Measurements from ENCODE around the gene PELI1. TPM values are rescaled to one million over a fixed set of nuclear protein-coding genes. Genes with fewer than 3 reads are reported as not detected.

The PELI1 gene
- total and polyA plus RNA-seq, 8 donors: 5.5 to 15.9 (median 9.2) TPM

DNA sequence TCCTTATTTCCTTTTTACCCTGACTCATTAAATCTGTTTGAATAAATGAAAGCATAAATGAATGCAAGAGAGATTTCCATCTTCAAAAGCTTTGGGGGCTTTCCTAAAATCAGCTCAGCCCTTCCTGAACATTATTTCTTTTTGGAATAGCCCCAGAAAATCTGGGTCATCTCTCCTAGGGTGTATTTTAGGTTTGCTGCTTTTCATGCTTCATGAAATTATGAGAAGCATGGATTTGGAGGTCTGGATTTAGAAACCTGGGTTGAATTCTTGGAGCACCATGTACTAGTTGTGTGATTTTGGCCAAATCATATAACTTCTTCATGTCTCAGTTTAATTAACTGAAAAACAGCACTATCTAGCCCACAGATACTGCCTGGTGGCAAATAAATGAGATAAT is 24.0 kb upstream of the PELI1 start:
- no peaks in the 10 kb centered on the region for H3K4me1 ChIP-seq
- intact Hi-C loops (cut with DNase I): no loop called here
- H3K4me3 ChIP-seq: no peak overlapping the region
- no peaks in the 10 kb centered on the region for H3K27me3 ChIP-seq
- TF ChIP-seq, protein P1, sequence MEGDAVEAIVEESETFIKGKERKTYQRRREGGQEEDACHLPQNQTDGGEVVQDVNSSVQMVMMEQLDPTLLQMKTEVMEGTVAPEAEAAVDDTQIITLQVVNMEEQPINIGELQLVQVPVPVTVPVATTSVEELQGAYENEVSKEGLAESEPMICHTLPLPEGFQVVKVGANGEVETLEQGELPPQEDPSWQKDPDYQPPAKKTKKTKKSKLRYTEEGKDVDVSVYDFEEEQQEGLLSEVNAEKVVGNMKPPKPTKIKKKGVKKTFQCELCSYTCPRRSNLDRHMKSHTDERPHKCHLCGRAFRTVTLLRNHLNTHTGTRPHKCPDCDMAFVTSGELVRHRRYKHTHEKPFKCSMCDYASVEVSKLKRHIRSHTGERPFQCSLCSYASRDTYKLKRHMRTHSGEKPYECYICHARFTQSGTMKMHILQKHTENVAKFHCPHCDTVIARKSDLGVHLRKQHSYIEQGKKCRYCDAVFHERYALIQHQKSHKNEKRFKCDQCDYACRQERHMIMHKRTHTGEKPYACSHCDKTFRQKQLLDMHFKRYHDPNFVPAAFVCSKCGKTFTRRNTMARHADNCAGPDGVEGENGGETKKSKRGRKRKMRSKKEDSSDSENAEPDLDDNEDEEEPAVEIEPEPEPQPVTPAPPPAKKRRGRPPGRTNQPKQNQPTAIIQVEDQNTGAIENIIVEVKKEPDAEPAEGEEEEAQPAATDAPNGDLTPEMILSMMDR (IDR thresholded peaks at IDR 0.05): no peak
- no peaks in the 10 kb centered on the region for H3K9me3 ChIP-seq
- ATAC-seq (no peak), DNase-seq (no peak), FAIRE-seq (no peak)
- H3K36me3 ChIP-seq: no peaks in the 10 kb centered on the region
- no peak overlapping the region for H3K27ac ChIP-seq

DNA sequence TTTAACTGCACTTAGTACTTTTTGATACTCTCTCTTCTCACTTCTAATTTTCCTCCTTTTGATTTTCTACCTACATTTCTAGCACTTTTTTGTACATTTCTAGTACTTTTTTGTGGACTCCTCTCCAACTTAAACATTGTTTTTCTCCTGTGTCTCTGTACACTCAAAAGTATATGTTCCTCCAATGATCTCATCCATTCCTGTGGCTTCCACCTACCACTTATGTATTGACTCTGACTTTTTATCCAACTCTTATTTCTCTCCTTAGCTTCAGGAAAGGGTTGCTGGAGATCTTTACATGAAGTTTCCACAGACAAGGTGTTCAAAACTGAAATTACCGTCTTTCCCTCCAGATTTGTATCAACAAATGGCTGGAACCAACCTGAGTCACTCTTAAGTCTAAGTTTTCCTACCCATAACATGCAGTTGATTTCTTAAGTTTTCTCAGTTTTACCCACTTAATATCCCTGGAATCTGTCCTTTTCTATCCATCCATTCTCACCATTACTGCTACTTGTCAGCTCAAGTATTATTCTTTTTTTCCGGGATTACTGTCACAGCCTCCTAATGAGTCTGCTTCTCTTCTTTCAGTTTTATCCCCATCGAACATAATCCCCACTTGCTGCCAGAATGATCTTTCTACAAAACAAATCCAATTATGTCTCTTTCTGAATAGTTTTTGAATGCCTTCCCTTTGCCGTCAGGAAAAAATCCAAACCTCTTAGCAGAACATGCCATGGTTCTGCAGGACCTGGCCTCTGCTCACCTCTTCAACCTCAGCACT is 22.6 kb upstream of the PELI1 start:
- no peaks in the 10 kb centered on the region for H3K36me3 ChIP-seq
- no peaks in the 10 kb centered on the region for H3K27me3 ChIP-seq
- ATAC-seq: no peak
- no peak for FAIRE-seq
- H3K4me3 ChIP-seq: no peak overlapping the region
- no peaks in the 10 kb centered on the region for H3K9me3 ChIP-seq
- DNase-seq: no peak
- WGBS, 2 donors: 90 to 98% methylated on average over 4 of the region's 4 CpGs
- intact Hi-C loops (cut with DNase I): no loop called here
- TF ChIP-seq, protein P1 (IDR thresholded peaks at IDR 0.05): no peak
- no peak overlapping the region for H3K27ac ChIP-seq
- no peaks in the 10 kb centered on the region for H3K4me1 ChIP-seq

GRCh38 chr2:64166212-64166611 is 22.0 kb upstream of the PELI1 start:
- no peaks in the 10 kb centered on the region for H3K4me1 ChIP-seq
- FAIRE-seq: no peak
- intact Hi-C loops (cut with DNase I): no loop called here

GRCh38 chr2:64165706-64166105 is 21.5 kb upstream of the PELI1 start:
- no peak for DNase-seq
- Histone ChIP-seq H3K9me3 (no peaks in the 10 kb centered on the region), H3K4me1 (no peaks in the 10 kb centered on the region), H3K36me3 (no peaks in the 10 kb centered on the region), H3K4me3 (no peak overlapping the region), H3K27me3 (no peaks in the 10 kb centered on the region), H3K27ac (no peak overlapping the region)
- TF ChIP-seq, protein P1 (IDR thresholded peaks at IDR 0.05): no peak
- no peak for FAIRE-seq
- intact Hi-C loops (cut with DNase I): no loop called here
- ATAC-seq: no peak
- WGBS, 2 donors: 58 to 60% methylated on average over 1 of the region's 1 CpG

More at GRCh38 chr2:64166212-64166611, 22.0 kb upstream of the PELI1 start:
- WGBS, 2 donors: 74 to 76% methylated on average over 2 of the region's 2 CpGs
- no peak overlapping the region for H3K27ac ChIP-seq
- no peak overlapping the region for H3K4me3 ChIP-seq
- H3K9me3 ChIP-seq: no peaks in the 10 kb centered on the region
- TF ChIP-seq, protein P1 (IDR thresholded peaks at IDR 0.05): no peak
- H3K36me3 ChIP-seq: no peaks in the 10 kb centered on the region
- ATAC-seq: no peak
- H3K27me3 ChIP-seq: no peaks in the 10 kb centered on the region
- no peak for DNase-seq

GRCh38 chr2:64164629-64165028 is 20.4 kb upstream of the PELI1 start:
- H3K36me3 ChIP-seq: no peaks in the 10 kb centered on the region
- no peaks in the 10 kb centered on the region for H3K4me1 ChIP-seq
- WGBS, 2 donors: 86 to 88% methylated on average over 1 of the region's 1 CpG
- TF ChIP-seq, protein P1 (IDR thresholded peaks at IDR 0.05): no peak
- ATAC-seq (no peak), FAIRE-seq (no peak), DNase-seq (no peak)
- no peaks in the 10 kb centered on the region for H3K9me3 ChIP-seq
- H3K4me3 ChIP-seq: no peak overlapping the region
- H3K27me3 ChIP-seq: no peaks in the 10 kb centered on the region
- no peak overlapping the region for H3K27ac ChIP-seq
- intact Hi-C loops (cut with DNase I): no loop called here
